ENCODE measurements around the gene PFKL.
A peak's percentile ranks its signal among the peaks of the same experiment; 100 is the strongest.

Gene PFKL

GRCh38 chr21:44267655-44268142, 32.2 kb upstream of the PFKL start:
- peak; percentile 2 for TF ChIP-seq CTCF (conservative IDR thresholded peaks at IDR 0.05; ENCODE audit: low read depth, low read length)
- DNase-seq (ENCODE audit: low read depth), result no peak
- H3K4me3 ChIP-seq (ENCODE audit: low read depth, low read length), result no peak overlapping the region

- H3K4me3 ChIP-seq (ENCODE audit: low read depth, low read length), result no peak overlapping the region
- TF ChIP-seq CTCF (conservative IDR thresholded peaks at IDR 0.05; ENCODE audit: low read depth, low read length), result no peak
- no peak for DNase-seq (ENCODE audit: low read depth)
Measured at GRCh38 chr21:44269090-44269489, 30.8 kb upstream of the PFKL start.

GRCh38 chr21:44271558-44272283, 28.1 kb upstream of the PFKL start:
- DNase-seq (ENCODE audit: low read depth), result no peak
- TF ChIP-seq CTCF (conservative IDR thresholded peaks at IDR 0.05; ENCODE audit: low read depth, low read length), result no peak
- no peak overlapping the region for H3K4me3 ChIP-seq (ENCODE audit: low read depth, low read length)

- no peak for TF ChIP-seq CTCF (conservative IDR thresholded peaks at IDR 0.05; ENCODE audit: low read depth, low read length)
- no peak for DNase-seq (ENCODE audit: low read depth)
Measured at GRCh38 chr21:44272284-44272858, 27.5 kb upstream of the PFKL start.

GRCh38 chr21:44273046-44273445, 26.8 kb upstream of the PFKL start:
- H3K4me3 ChIP-seq (ENCODE audit: low read depth, low read length), result no peak overlapping the region
- no peak for DNase-seq (ENCODE audit: low read depth)
- no peak for TF ChIP-seq CTCF (conservative IDR thresholded peaks at IDR 0.05; ENCODE audit: low read depth, low read length)

More at GRCh38 chr21:44272284-44272858, 27.5 kb upstream of the PFKL start:
- no peak overlapping the region for H3K4me3 ChIP-seq (ENCODE audit: low read depth, low read length)

GRCh38 chr21:44275041-44275440, 24.8 kb upstream of the PFKL start:
- no peak for DNase-seq (ENCODE audit: low read depth)
- TF ChIP-seq CTCF (conservative IDR thresholded peaks at IDR 0.05; ENCODE audit: low read depth, low read length), result no peak

More at GRCh38 chr21:44275041-44275440, 24.8 kb upstream of the PFKL start:
- no peak overlapping the region for H3K4me3 ChIP-seq (ENCODE audit: low read depth, low read length)
